OCI-LY1 (cell line): Measurements from ENCODE around the gene CATSPERB.

ENCODE experiments used
- CTCF ChIP-seq: fragments of 200-600 bp; sonication (generic), shearing (Covaris generic); IDR thresholded peaks from 2 replicates; pipeline ENCODE4 v1.5.1; 2017; ENCODE audit warnings: mild to moderate bottlenecking, antibody characterized with exemption, low read length, moderate library complexity, mixed read lengths
- EZH2 ChIP-seq: fragments of 200-600 bp; sonication (generic), shearing (Covaris generic); IDR thresholded peaks from 2 replicates; pipeline ENCODE4 v1.8.0; 2017; ENCODE audit warnings: borderline replicate concordance, mixed run types, mild to moderate bottlenecking, antibody characterized with exemption, low read length, moderate library complexity, mixed read lengths

GRCh38 chr14:91693346-91693745, 38.5 kb downstream of the CATSPERB start:
- TF ChIP-seq EZH2 (no peak), CTCF (no peak)
